NB4 (cell line): Measurements from ENCODE around the gene SLC23A1.

Experiments used
- DNase-seq: peaks from one replicate; pipeline ENCODE4 v3.0.0; 2010; ENCODE audit warnings: low read depth
- H3K4me3 ChIP-seq: one replicate; pipeline ENCODE4 v1.5.1; 2011; ENCODE audit warnings: mild to moderate bottlenecking, low read depth, low read length, moderate library complexity
- CTCF ChIP-seq: IDR thresholded peaks from one replicate; pipeline ENCODE4 v1.5.1; 2012; ENCODE audit warnings: low read depth, low read length
- MAX ChIP-seq: IDR thresholded peaks from 2 replicates; pipeline ENCODE4 v1.6.1; 2011; ENCODE audit warnings: low read depth, low read length
- MYC ChIP-seq: IDR thresholded peaks from 2 replicates; pipeline ENCODE4 v1.6.1; 2011; ENCODE audit warnings: low read depth, low read length
- POLR2A ChIP-seq: IDR thresholded peaks from 2 replicates; pipeline ENCODE4 v1.6.1; 2011; ENCODE audit warnings: mild to moderate bottlenecking; ENCODE audit not compliant: insufficient read length; ENCODE audit errors: extremely low read depth

The SLC23A1 gene

GRCh38 chr5:139397921-139398320, 14.8 kb upstream of the SLC23A1 start:
- H3K4me3 ChIP-seq: no peak overlapping the region
- no peak for DNase-seq
- no peak for TF ChIP-seq CTCF
- TF ChIP-seq MYC: no peak
- TF ChIP-seq MAX: no peak
- TF ChIP-seq POLR2A: no peak

- no peak overlapping the region for H3K4me3 ChIP-seq
Observed at GRCh38 chr5:139396691-139397090, 13.6 kb upstream of the SLC23A1 start.

GRCh38 chr5:139395844-139396640, 12.9 kb upstream of the SLC23A1 start:
- no peak overlapping the region for H3K4me3 ChIP-seq
- TF ChIP-seq CTCF: no peak
- TF ChIP-seq POLR2A: no peak
- TF ChIP-seq MAX: no peak
- TF ChIP-seq MYC: no peak
- DNase-seq: no peak

More at GRCh38 chr5:139396691-139397090, 13.6 kb upstream of the SLC23A1 start:
- TF ChIP-seq POLR2A (no peak), CTCF (no peak), MAX (no peak), MYC (no peak)
- no peak for DNase-seq

- H3K4me3 ChIP-seq: no peak within 1 kb of the TSS
- TF ChIP-seq CTCF (no peak), MYC (no peak), MAX (no peak), POLR2A (no peak)
- no peak for DNase-seq
Observed at GRCh38 chr5:139394654-139395566, 11.8 kb upstream of the SLC23A1 start, which contains the start of gene PROB1. Gene PROB1, minus strand, starts transcription at chr5:139395104. Its CDS starts 23 bp downstream, at chr5:139395081.

GRCh38 chr5:139394123-139394653, 11.1 kb upstream of the SLC23A1 start:
- DNase-seq: no peak
- no peak overlapping the region for H3K4me3 ChIP-seq

More at GRCh38 chr5:139394123-139394653, 11.1 kb upstream of the SLC23A1 start:
- TF ChIP-seq MAX (no peak), CTCF (no peak), POLR2A (no peak), MYC (no peak)
